H54 (cell line): ENCODE data around the gene KCNMB2.
"Not testable (repeated sequence)": the region's sequence is repeated elsewhere in the genome, so short reads cannot be mapped to it uniquely, and the experiment has no call there.

Experiments used
- DNase-seq: peaks from one replicate; pipeline ENCODE4 v3.0.0; 2011; ENCODE audit warnings: low spot score, mixed read lengths; ENCODE audit not compliant: insufficient read length
- FAIRE-seq: peaks from 3 replicates; lab custom pipeline; 2011; peaks lifted over from hg19 to GRCh38; lab: Jason Lieb, UNC
- POLR2A ChIP-seq: IDR thresholded peaks from 2 replicates; pipeline ENCODE4 v1.6.1; 2011; ENCODE audit warnings: low read depth, mild to moderate bottlenecking, low read length

The KCNMB2 gene

GRCh38 chr3:178732824-178733223 lies 196.6 kb downstream of the KCNMB2 start:
- DNase-seq (no peak), FAIRE-seq (no peak)
- TF ChIP-seq POLR2A = no peak

DNA sequence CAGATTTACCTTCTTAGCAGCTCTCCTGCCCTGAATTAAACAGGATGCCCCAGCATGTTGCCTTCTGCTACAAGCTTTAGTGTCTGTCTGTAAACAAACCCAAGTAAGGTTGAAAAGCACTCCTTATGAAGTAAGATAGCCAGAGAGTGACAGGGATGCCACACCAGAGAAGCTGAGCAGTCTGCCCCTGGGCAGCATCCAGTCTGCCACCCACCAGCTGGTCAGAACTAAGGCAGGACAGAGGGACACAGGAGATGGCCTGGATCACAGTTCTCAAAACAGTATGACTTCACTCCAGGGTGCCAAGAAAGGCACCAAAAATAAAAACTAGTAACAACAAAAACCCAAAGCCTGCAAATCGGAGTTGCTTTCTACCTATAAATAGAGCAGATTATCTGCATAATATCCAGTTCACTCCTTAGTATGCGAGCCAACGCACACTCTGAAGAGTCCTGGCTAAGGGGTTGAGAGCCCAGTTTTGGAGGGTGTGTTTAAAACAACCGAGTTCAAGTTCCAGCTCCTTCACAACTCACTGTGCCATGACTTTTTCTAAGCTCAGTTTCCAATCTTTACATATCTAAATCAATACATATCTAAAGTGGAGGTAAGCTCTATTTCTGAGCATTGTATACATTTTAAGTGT lies 198.9 kb downstream of the KCNMB2 start:
- TF ChIP-seq POLR2A = no peak
- FAIRE-seq = no peak
- DNase-seq = no peak

GRCh38 chr3:178736300-178736699 lies 200.1 kb downstream of the KCNMB2 start:
- DNase-seq (no peak), FAIRE-seq (no peak)
- no peak for TF ChIP-seq POLR2A

DNA sequence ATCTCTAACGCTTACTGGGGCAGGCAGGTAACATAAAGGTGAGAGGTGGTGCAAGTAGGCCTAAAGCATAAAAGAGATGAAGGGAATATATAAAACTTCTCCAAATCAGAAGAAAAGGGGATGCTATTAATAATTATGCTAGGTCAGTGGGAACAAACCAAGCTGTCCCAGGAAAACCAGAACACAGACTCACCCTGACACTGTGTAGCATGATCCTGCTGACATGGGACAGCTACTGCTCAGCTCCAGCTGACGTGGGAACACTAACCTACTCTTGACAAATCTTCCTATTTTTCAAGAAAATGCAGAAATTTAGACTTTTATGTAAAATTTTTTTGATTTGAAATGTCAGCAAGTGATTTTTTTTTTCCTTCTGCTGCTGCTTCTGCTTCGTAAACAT lies 203.5 kb downstream of the KCNMB2 start:
- TF ChIP-seq POLR2A = no peak
- no peak for DNase-seq
- no peak for FAIRE-seq

DNA sequence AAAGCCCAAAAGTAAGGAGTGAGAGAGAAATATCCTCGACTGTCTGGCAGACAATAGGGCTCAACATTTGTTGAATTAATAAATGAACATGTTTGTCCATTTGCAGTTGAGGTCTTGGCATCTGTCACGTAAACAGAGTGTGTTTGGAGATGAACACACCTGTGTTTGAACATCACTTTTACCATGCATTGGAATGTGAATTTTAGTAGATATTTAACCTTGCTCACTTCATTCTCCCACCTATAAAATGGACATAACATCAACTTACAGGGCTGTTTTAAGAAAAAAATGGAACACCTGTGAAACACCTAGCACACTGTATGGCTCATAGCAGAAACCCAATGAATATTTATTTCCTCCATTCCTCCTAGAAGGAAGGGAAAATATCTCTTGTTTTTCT lies 204.8 kb downstream of the KCNMB2 start:
- FAIRE-seq (no peak), DNase-seq (no peak)
- TF ChIP-seq POLR2A = no peak

- no peak for DNase-seq
- no peak for TF ChIP-seq POLR2A
- no peak for FAIRE-seq
Observed at GRCh38 chr3:178743297-178743696, 207.1 kb downstream of the KCNMB2 start.

DNA sequence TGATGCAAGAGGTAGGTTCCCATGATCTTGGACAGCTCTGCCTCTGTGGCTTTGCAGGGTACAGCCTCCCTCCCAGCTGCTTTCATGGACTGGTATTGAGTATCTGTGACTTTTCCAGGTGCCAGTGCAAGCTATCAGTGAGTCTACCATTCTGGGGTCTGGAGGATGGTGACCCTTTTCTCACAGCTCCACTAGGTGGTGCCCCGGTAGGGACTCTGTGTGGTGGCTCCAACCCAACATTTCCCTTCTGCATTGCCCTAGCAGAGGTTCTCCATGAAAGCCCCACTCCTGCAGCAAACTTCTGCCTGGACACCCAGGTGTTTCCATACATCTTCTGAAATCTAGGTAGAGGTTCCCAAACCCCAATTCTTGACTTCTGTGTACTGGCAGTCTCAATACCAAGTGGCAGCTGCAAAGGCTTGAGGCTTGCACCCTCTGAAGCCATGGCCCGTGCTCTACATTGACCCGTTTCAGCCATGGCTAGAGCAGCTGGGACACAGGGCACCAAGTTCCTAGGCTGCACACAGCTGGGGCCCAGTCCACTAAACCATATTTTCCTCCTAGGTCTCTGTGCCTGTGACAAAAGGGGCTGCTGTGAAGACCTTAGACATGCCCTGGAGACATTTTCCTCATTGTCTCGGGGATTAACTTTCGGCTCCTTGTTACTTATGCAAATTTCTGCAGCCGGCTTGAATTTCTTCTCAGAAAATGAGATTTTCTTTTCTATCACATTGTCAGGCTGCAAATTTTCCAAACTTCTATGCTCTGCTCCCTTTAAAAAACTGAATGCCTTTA lies 209.8 kb downstream of the KCNMB2 start:
- DNase-seq, FAIRE-seq: not testable (repeated sequence)

DNA sequence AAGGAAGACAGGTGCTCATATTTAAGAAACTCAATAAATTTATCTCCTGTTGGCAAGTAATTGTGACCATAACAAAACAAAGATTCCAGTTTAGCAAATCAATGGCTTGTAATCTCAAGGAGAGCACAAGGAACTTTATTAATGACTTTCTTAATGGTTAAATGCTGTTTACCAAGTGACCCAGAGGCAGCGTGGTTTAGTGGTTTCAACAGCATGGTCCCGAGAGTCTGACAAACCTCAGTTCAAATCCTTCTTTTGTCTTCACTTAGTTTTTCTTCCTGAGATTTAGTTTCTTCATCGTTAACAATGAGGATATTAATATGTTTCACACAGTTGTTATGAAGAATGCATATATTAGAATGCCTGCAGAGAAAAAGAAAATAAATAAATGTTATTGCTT lies 212.6 kb downstream of the KCNMB2 start:
- no peak for TF ChIP-seq POLR2A
- DNase-seq (no peak), FAIRE-seq (no peak)

DNA sequence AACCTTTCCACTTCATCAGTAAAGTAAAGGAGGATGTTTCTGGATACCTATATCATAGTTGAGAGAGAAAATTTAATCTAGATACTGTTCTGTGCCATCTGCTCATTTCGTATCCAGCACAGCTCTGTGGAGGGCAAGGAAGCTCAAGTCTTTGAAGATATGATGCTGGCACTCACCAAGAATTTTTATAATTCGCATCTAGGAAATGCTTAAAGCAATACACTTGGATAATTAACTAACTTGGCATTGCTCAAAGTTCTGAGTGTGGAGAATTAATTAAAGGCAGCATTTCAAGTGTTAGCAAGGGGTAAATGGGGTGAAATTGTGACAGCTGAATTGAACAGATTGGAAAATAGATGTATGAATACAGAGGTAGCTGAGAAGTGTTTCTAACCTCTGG lies 213.2 kb downstream of the KCNMB2 start:
- no peak for FAIRE-seq
- DNase-seq = no peak

GRCh38 chr3:178750639-178751300 lies 214.5 kb downstream of the KCNMB2 start:
- FAIRE-seq (no peak), DNase-seq (no peak)
- no peak for TF ChIP-seq POLR2A

More for the DNA sequence above, 213.2 kb downstream of the KCNMB2 start:
- no peak for TF ChIP-seq POLR2A

DNA sequence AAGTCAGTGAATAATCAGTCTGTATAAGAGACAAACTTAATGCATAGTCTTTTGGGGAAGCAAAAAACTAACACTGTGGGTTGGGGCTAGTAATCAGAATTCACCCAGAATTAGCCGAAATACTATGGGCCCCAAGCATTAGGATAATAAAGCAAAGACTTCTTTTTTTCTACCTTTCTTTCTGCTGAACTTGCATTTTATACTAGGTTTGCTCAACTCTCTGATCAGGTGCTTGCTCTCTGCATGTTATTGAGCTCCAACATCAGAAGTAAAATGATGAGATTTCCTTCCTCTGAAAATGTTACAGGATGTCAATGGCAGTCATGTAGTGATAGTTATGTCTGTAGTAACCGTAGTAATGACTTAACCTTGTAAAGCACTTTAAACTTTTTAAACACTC lies 216.6 kb downstream of the KCNMB2 start:
- FAIRE-seq (no peak), DNase-seq (no peak)
- no peak for TF ChIP-seq POLR2A

DNA sequence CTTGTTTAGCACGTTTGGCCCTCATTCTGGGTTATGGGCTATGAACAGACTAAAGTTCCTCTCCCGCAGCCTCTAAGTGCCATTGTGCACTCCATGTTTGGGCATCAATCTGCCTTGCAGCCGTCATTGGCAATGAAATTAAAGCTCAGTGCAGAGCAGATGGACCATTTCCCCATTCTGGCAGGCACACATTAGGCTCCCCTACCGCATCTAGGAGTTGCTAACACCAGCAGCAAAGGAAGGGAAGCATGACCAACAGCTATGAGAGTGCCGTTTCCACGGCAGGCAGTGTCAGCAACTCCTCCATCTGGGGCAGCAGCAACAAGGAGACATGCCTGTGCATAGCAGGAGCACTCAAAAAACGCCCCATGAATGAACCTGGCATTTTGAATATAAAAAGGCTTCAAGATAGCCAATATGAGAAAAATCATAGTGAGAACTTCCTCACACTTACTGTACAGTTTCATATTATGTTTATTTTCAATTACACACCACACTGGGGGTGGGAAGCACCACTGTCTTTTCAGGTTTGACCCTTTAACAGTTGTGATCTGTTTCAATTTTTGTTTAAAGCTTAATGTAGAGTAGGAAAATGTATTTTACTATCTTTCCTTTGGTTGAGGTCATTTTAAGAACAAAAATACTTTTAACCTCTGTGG lies 218.7 kb downstream of the KCNMB2 start:
- DNase-seq = no peak
- FAIRE-seq = no peak
- TF ChIP-seq POLR2A = no peak

- TF ChIP-seq POLR2A = no peak
- FAIRE-seq (no peak), DNase-seq (no peak)
Observed at GRCh38 chr3:178761024-178761423, 224.8 kb downstream of the KCNMB2 start.

GRCh38 chr3:178761461-178761860 lies 225.2 kb downstream of the KCNMB2 start:
- no peak for TF ChIP-seq POLR2A
- FAIRE-seq (no peak), DNase-seq (no peak)
